ENCODE measurements around the gene HNF1A.
A peak's percentile ranks its signal among the peaks of the same experiment; 100 is the strongest.

Gene HNF1A

DNA sequence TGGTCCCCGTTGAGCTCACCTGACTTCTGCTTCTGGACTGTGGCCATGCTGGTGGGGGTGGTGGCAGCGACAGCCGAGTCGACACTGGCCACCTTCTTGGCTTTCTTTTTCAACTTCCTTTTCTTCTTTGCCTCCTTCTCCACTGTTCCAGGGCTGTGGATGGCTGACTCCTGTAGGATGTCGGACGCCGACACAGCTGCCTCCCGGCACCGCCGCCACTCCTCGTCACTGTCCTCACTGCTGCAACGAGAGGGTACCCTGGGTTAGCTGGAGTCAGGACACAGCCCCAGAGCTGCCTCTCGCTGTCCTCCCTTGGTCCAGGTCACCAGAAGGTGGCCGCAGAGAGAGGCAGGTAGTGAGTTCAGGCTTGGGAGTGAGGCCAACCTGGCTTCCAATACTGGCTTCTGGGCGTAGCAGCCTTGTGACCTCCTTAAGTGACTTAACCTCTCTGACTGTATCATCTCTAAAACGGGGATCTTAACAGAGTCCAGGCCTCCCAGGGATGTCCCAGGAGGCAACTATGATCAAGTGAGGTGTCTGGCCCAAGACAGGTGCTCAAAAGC, 26.0 kb downstream of the HNF1A start:
- TF ChIP-seq CTCF (IDR thresholded peaks at IDR 0.05; ENCODE audit: extremely low read depth, missing control alignments) = no peak
- no peak for DNase-seq (ENCODE audit: low spot score)

DNA sequence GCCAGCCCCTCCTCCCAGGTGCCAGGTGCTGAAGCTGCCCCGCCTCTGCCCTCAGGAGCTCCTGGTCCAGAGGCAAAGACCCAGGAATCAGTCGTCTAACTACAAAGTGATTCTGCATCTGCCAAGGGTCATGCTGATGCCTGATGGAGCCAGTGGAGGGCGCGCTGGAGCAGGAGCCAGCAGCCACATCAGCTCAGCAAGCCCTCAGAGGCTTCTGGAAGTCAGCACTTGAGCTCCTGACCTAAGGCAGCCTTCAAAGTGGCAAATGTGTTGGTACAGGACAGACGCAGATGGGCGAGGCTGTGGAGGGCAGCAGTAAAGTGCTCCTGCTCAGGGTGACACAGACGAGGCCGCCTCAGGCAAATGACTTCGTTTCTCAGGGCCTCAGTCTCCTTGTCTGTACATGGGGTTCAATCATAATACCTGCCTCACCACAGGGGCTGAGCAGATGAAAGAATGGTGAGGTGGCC, 27.0 kb downstream of the HNF1A start:
- DNase-seq (ENCODE audit: low spot score) = peak; percentile 63

DNA sequence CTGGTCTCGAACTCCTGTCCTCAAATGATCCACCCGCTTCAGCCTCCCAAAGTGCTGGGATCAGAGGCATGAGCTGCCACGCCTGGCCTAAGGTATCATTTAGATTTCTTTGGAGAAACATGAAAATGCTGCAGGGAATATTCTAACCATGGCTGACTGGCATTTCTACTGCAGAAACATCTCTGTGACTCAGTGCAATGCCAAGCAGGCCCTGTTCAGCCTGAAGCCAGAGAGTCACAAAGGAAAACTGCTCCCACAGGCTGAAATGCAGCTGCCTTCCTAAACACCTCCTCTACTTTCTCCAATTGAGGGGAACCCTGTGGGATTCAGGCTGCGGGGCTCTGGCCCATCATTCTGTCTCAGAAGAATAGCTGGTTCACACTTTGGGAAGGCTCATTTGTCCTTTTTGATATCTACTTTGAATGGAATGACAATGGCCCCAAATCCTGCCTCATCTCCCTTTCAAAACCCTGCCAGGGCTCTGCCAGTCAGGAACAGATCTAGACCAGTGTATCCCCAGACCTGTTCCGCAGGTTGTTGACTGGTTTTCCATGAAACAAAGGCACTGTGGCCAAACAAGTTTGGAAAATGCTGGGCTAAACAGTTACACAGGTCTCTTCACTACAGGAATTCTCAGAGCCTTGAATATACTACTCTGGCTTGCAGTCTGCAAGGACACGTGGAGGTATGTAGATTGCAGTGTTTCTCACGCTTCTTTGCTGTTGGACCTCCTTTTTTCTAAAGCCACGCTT, 30.2 kb downstream of the HNF1A start:
- no peak for DNase-seq (ENCODE audit: low spot score)
- TF ChIP-seq CTCF (IDR thresholded peaks at IDR 0.05; ENCODE audit: extremely low read depth, missing control alignments) = no peak

More for the DNA sequence above, 27.0 kb downstream of the HNF1A start:
- peak; percentile 57 for TF ChIP-seq CTCF (IDR thresholded peaks at IDR 0.05; ENCODE audit: extremely low read depth, missing control alignments)

- no peak for DNase-seq (ENCODE audit: low spot score)
- TF ChIP-seq CTCF (IDR thresholded peaks at IDR 0.05; ENCODE audit: extremely low read depth, missing control alignments) = no peak
Measured at GRCh38 chr12:121009741-121010140, 31.4 kb downstream of the HNF1A start.

DNA sequence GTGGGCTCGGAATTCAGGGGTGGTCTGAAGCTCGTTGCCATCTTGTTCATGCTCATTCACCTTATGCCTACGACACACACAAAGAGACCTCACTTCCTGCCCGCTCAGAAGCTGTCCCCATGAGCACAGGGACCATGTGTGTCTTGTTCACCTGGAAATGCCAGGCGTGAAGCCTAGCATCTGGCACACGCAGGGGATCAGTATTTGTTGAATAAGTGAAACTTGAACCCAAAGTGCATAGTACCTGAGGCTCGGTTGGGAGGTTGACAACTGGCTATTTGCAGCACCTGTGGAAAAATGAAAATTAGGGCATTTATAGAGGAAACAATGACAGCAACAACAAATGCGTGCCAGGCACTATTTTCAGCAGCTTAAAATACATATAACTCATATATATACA, 32.5 kb downstream of the HNF1A start:
- no peak for TF ChIP-seq CTCF (IDR thresholded peaks at IDR 0.05; ENCODE audit: extremely low read depth, missing control alignments)
- DNase-seq (ENCODE audit: low spot score) = no peak

DNA sequence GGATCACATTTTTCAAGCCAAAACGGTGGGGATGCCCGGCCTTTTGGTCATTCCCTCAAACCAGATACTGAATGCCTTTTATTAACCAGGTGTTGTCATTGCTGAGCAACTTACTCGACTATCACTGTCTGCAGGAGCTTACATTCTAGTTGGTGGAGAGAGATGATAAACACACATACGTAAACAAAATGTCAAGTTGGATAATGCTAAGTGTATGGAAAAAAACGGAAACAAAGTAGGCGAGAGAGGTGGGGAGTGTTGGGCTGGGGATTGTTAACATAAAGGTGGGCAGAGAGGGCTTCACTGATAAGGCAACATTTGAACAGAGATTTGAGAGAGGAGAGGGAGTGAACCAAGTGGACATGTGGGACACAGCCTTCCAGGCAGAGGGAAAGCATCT, 33.5 kb downstream of the HNF1A start:
- TF ChIP-seq CTCF (IDR thresholded peaks at IDR 0.05; ENCODE audit: extremely low read depth, missing control alignments) = no peak

DNA sequence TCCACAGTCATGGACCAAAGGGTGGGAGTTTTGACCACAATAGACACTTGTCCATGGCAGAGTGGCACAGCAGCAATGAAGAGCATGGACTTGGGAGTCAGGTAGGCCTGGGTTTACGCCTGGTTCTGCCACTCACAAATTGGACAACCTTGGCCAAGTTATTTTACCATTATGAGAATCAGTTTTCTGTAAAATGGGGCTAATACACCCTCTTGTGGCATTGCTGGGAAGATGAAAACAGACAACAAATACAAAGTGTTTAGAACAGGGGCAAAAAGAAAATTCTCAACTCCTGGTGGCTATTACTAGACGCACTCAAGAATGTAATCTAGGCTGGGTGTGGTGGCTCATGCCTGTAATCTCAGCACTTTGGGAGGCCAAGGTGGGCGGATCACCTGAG, 35.4 kb downstream of the HNF1A start:
- DNase-seq (ENCODE audit: low spot score) = no peak
- TF ChIP-seq CTCF (IDR thresholded peaks at IDR 0.05; ENCODE audit: extremely low read depth, missing control alignments) = no peak

More for the DNA sequence above, 33.5 kb downstream of the HNF1A start:
- no peak for DNase-seq (ENCODE audit: low spot score)
